HCEC 1CT (cell line): ENCODE data around the gene FHAD1.
"Not testable (repeated sequence)": the region's sequence is repeated elsewhere in the genome, so short reads cannot be mapped to it uniquely, and the experiment has no call there.

ENCODE experiments used
- DNase-seq: peaks from one replicate; pipeline ENCODE4 v3.0.0-alpha.2; 2017

Gene FHAD1

GRCh38 chr1:15424146-15424667 lies 177.2 kb downstream of the FHAD1 start:
- DNase-seq, result no peak

- no peak for DNase-seq
These were observed 178.0 kb downstream of the FHAD1 start for GRCh38 chr1:15424981-15425380.

- DNase-seq, result no peak
These were observed 178.5 kb downstream of the FHAD1 start for GRCh38 chr1:15425521-15425920.

GRCh38 chr1:15425958-15426357 lies 178.9 kb downstream of the FHAD1 start:
- DNase-seq, result no peak

- DNase-seq, result peak; percentile 56
These were observed 179.7 kb downstream of the FHAD1 start for GRCh38 chr1:15426492-15427279.

- DNase-seq, result no peak
These were observed 180.2 kb downstream of the FHAD1 start for GRCh38 chr1:15427280-15427666.

- DNase-seq, result not testable (repeated sequence)
These were observed 181.2 kb downstream of the FHAD1 start for GRCh38 chr1:15428252-15428651.

GRCh38 chr1:15428815-15429435 lies 181.9 kb downstream of the FHAD1 start:
- DNase-seq, result no peak

- peak; percentile 54 for DNase-seq
These were observed 182.7 kb downstream of the FHAD1 start for GRCh38 chr1:15429701-15430149.

- DNase-seq, result no peak
These were observed 184.0 kb downstream of the FHAD1 start for GRCh38 chr1:15430787-15431570.

- DNase-seq, result no peak
These were observed 184.5 kb downstream of the FHAD1 start for GRCh38 chr1:15431571-15431948.

GRCh38 chr1:15432324-15432723 lies 185.3 kb downstream of the FHAD1 start:
- no peak for DNase-seq

GRCh38 chr1:15433471-15433870 lies 186.4 kb downstream of the FHAD1 start:
- DNase-seq, result no peak

GRCh38 chr1:15434739-15435138 lies 187.7 kb downstream of the FHAD1 start:
- DNase-seq, result peak; percentile 51

- no peak for DNase-seq
These were observed 188.4 kb downstream of the FHAD1 start for GRCh38 chr1:15435239-15436077.

- no peak for DNase-seq
These were observed 189.9 kb downstream of the FHAD1 start for GRCh38 chr1:15436881-15437442.

GRCh38 chr1:15439325-15439724 lies 192.3 kb downstream of the FHAD1 start:
- DNase-seq, result no peak

- no peak for DNase-seq
These were observed 193.3 kb downstream of the FHAD1 start for GRCh38 chr1:15440357-15440756.

- no peak for DNase-seq
These were observed 194.2 kb downstream of the FHAD1 start for GRCh38 chr1:15441247-15441646.

GRCh38 chr1:15442119-15442518 lies 195.1 kb downstream of the FHAD1 start:
- no peak for DNase-seq

- DNase-seq, result no peak
These were observed 195.7 kb downstream of the FHAD1 start for GRCh38 chr1:15442759-15443158.

GRCh38 chr1:15443281-15443680 lies 196.3 kb downstream of the FHAD1 start:
- no peak for DNase-seq
